Lower leg skin (tissue), 3 donors: Measurements from ENCODE around the gene NTSR2.

Experiments used
- POLR2A ChIP-seq, 2 donors: fragments of 450-650 bp; IDR thresholded peaks; one replicate each; pipeline ENCODE4 v1.6.1; 2016 to 2017; ENCODE audit warnings: antibody characterized with exemption in 2 of 2, mild to moderate bottlenecking in 1 of 2, moderate library complexity in 1 of 2
- TF ChIP-seq, protein P1 (sequence below), 3 donors: fragments of 450-650 bp; IDR thresholded peaks; one replicate each; pipeline ENCODE4 v1.5.1; 2016; ENCODE audit warnings: antibody characterized with exemption in 3 of 3, mild to moderate bottlenecking in 3 of 3, moderate library complexity in 2 of 3

DNA sequence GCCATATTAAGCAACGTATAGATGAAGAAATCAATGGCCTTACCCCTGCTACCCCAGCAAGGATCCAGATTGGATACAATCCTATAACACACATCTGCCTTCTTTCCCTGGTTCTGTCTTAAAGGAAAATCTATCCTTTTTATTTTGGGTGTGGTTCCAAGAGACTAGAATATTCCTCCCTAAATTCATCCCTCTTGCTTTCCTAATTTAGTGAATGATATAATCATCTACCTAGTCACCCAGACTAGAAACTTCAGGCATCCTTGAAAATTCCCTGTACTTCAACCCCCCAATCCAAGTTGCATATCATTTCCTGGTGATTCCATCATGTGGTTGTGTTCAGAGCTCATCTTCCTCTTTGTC is 41.3 kb upstream of the NTSR2 start:
- TF ChIP-seq POLR2A (IDR thresholded peaks at IDR 0.05), result no peak
- TF ChIP-seq, protein P1, sequence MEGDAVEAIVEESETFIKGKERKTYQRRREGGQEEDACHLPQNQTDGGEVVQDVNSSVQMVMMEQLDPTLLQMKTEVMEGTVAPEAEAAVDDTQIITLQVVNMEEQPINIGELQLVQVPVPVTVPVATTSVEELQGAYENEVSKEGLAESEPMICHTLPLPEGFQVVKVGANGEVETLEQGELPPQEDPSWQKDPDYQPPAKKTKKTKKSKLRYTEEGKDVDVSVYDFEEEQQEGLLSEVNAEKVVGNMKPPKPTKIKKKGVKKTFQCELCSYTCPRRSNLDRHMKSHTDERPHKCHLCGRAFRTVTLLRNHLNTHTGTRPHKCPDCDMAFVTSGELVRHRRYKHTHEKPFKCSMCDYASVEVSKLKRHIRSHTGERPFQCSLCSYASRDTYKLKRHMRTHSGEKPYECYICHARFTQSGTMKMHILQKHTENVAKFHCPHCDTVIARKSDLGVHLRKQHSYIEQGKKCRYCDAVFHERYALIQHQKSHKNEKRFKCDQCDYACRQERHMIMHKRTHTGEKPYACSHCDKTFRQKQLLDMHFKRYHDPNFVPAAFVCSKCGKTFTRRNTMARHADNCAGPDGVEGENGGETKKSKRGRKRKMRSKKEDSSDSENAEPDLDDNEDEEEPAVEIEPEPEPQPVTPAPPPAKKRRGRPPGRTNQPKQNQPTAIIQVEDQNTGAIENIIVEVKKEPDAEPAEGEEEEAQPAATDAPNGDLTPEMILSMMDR (IDR thresholded peaks at IDR 0.05), result no peak
